PC-3 (cell line): ENCODE data around the gene NCOA7.

ENCODE experiments used
- EZH2 ChIP-seq: fragments of 300-600 bp; sonication (generic); IDR thresholded peaks from one replicate; pipeline ENCODE4 v1.6.1; 2017; ENCODE audit warnings: antibody characterized with exemption, mild to moderate bottlenecking, low read length; ENCODE audit not compliant: unreplicated experiment
- EZH2phosphoT487 ChIP-seq: fragments of 300-600 bp; sonication (generic); IDR thresholded peaks from 2 replicates; pipeline ENCODE4 v1.6.1; 2018; ENCODE audit warnings: mild to moderate bottlenecking, antibody characterized with exemption, low read length, borderline replicate concordance
- TF ChIP-seq, protein P1 (sequence below): fragments of 300-600 bp; sonication (generic); conservative IDR thresholded peaks from 2 replicates; pipeline ENCODE4 v1.5.1; 2017; ENCODE audit warnings: antibody characterized with exemption, low read depth, mild to moderate bottlenecking, low read length

GRCh38 chr6:125979101-125979500 is 188.3 kb downstream of the NCOA7 start:
- TF ChIP-seq, protein P1, sequence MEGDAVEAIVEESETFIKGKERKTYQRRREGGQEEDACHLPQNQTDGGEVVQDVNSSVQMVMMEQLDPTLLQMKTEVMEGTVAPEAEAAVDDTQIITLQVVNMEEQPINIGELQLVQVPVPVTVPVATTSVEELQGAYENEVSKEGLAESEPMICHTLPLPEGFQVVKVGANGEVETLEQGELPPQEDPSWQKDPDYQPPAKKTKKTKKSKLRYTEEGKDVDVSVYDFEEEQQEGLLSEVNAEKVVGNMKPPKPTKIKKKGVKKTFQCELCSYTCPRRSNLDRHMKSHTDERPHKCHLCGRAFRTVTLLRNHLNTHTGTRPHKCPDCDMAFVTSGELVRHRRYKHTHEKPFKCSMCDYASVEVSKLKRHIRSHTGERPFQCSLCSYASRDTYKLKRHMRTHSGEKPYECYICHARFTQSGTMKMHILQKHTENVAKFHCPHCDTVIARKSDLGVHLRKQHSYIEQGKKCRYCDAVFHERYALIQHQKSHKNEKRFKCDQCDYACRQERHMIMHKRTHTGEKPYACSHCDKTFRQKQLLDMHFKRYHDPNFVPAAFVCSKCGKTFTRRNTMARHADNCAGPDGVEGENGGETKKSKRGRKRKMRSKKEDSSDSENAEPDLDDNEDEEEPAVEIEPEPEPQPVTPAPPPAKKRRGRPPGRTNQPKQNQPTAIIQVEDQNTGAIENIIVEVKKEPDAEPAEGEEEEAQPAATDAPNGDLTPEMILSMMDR, result no peak
- TF ChIP-seq EZH2phosphoT487 (no peak), EZH2 (no peak)
